GM19397 (cell line): Measurements from ENCODE around the gene GABPA.
A peak's percentile ranks its signal among the peaks of the same experiment; 100 is the strongest.

Source experiments
- ATAC-seq: cut with Tn5 transposase; IDR thresholded peaks from one replicate; pipeline ENCODE4 v1.9.1; 2021; ENCODE audit warnings: mild to moderate bottlenecking, moderate library complexity; ENCODE audit not compliant: unreplicated experiment

GABPA gene

DNA sequence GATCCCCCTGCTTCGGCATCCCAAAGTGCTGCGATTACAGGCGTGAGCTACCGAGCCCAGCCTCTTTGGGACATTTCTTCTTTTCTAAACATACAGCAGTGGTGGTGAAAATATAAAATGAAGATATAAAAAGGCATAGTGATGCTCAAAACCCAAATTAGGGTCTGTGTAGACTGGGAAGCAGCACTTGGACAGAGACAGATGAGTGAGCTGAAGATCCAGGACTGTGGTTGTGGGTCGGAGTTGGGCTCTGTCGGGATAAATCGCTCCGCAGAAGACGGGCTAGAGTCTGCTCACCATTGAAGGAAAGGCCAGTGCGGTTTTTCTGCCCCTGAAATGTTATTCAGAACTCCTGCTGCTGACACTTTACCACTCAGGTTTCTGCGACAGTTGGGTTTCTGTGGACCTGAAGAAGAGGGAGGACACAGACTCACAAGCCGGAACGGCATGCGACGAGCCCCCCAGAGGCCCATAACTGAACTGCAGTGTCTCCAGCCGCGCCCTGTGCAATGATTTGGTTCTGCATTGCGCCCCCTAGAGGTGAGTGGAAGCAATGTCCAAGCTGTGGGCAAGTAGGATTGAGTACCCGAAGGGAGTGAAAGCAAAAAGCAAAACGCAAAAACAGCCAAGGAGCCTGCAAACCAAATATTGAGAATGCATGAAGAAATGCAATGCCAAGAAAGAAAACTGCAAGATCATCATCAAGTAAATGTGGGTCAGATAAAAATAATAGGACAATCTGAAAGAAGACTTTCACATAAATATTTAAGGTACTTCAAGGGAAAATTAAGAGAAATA, 66.6 kb downstream of the GABPA start:
- ATAC-seq, result peak; percentile 100

DNA sequence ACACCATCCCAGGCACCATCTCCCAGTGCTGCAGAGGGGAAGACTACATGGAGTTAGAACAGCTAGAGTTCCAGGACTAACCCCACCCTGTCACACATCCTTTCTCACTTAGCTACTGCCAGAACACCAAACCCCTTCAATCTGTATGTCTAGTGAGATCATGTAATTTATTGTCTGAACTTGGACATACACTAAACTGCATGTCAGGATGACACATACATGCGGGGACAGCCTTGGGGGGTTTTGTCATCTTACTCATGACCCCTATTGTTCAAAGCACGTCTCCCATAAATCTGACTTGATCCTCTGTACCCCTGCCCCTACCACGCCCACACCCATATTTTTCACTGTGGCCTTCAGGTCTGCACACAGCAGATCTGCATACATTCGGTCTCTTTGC, 71.3 kb downstream of the GABPA start:
- ATAC-seq, result no peak

- ATAC-seq, result no peak
These were observed 72.4 kb downstream of the GABPA start for GRCh38 chr21:25807191-25807590.

GRCh38 chr21:25809013-25809412, 74.2 kb downstream of the GABPA start:
- ATAC-seq, result no peak

DNA sequence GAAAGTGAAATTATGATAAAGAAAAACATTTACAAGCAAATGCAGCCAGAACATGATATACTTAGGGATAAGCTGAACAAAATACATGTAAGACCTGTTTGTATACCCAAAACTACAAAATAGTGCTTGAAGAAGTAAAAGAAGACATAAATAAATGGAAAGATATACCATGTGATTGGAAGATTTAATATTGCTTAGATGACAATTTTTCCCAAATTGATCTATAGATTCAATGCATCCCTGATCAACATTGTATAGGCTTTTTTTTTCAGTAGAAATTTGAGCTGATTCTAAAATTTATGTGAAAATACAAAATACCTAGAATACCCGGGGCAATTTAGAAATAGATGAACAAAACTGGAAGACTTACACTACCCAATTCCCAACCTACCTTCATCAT, 76.4 kb downstream of the GABPA start:
- no peak for ATAC-seq

DNA sequence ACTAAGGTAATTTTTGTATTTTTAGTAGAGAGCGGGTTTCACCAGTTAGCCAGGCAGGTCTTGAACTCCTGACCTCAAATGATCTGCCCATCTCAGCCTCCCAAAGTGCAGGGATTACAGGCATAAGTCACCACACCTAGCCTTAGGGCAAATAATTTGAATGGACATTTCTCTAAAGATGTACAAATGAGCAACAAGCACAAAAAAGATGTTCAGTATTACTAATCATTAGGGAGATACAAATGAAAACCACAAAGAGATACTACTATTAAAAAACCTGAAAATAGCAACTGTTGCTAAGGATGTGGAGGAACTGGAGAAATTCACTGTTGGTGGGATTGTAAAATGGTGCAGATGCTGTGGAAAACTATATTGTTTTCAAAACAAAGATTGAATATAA, 79.1 kb downstream of the GABPA start:
- no peak for ATAC-seq

DNA sequence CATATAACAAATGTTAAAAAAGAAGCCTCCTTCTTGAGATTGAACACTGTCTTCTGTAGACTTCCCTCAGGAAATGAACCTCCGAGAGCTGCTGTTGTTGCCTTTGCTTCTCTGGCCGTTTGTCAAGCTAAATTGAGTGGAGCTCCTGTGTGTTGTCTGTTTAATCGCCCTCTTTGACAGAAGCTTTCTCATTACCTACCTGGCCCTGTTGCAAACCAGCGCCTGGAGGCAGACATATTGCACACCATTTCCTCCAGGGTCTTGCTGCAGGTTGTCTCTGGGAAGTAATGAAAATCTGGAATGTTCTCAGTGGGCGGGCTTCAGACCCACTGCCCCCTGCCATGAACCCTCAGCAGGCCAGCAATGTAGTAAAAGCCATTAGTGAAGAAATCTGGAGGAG, 83.3 kb downstream of the GABPA start:
- ATAC-seq, result no peak

DNA sequence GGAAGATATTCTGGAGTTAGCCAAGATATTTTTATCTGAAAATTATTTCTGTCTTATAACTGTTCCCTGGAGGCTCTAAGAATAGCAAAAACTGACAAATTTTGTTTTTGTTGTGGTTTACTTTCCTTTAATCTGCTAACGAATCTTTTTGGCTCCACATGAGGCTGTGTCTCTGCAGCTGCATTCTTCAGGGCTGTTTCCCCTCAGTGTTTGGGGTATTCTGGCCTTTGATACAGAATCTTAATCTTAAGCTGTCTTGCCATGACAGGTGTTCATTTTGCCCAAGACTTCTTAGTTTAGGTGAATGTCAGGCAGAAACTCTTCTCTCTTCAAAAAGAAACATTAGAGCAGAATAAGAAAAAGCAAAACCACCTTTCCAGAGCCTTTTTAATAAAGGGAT, 83.8 kb downstream of the GABPA start:
- no peak for ATAC-seq
